ENCODE measurements around the gene TOMM22.

The TOMM22 gene

GRCh38 chr22:38733724-38734381, 52.1 kb downstream of the TOMM22 start:
- no peak overlapping the region for H3K4me3 ChIP-seq (ENCODE audit: low read depth, low read length)

GRCh38 chr22:38734421-38735100, 52.8 kb downstream of the TOMM22 start:
- H3K4me3 ChIP-seq (ENCODE audit: low read depth, low read length): no peak overlapping the region

Measured in iPS-11a (cell line).